WTC11 (cell line): ENCODE data around the gene PINK1.

Experiments
- CREM ChIP-seq: sonication (generic); formaldehyde crosslinking; IDR thresholded peaks from 2 replicates; pipeline ENCODE4 v1.8.1; 2022; ENCODE audit warnings: mild to moderate bottlenecking, missing genetic modification reagents, moderate library complexity
- CTCF ChIP-seq: fragments of 200-600 bp; IDR thresholded peaks from 2 replicates; pipeline ENCODE4 v1.8.0; 2022; ENCODE audit warnings: antibody characterized with exemption
- JUN ChIP-seq: sonication (generic); formaldehyde crosslinking; IDR thresholded peaks from 2 replicates; pipeline ENCODE4 v1.8.0; 2023; ENCODE audit warnings: mild to moderate bottlenecking, missing genetic modification reagents
- NFYB ChIP-seq: sonication (generic); formaldehyde crosslinking; conservative IDR thresholded peaks from 2 replicates; pipeline ENCODE4 v1.8.0; 2022; ENCODE audit warnings: low read depth, missing genetic modification reagents
- NR2C2 ChIP-seq: sonication (generic); formaldehyde crosslinking; IDR thresholded peaks from 2 replicates; pipeline ENCODE4 v1.8.0; 2022; ENCODE audit warnings: mild to moderate bottlenecking, missing genetic modification reagents
- ZBTB21 ChIP-seq: sonication (generic); formaldehyde crosslinking; IDR thresholded peaks from 2 replicates; pipeline ENCODE4 v1.8.1; 2023; ENCODE audit warnings: mild to moderate bottlenecking, missing genetic modification reagents, borderline replicate concordance
- ZNF425 ChIP-seq: fragments of 250-450 bp; sonication (Bioruptor Pico); conservative IDR thresholded peaks from 2 replicates; pipeline ENCODE4 v1.9.0; 2021; ENCODE audit warnings: mild to moderate bottlenecking
- TF ChIP-seq, protein P1 (sequence below): sonication (generic); formaldehyde crosslinking; IDR thresholded peaks from 2 replicates; pipeline ENCODE4 v1.8.1; 2023; ENCODE audit warnings: mild to moderate bottlenecking, missing genetic modification reagents
- TF ChIP-seq, protein P2 (sequence below): sonication (generic); formaldehyde crosslinking; conservative IDR thresholded peaks from 2 replicates; pipeline ENCODE4 v1.8.1; 2022; ENCODE audit warnings: mild to moderate bottlenecking, missing genetic modification reagents

DNA sequence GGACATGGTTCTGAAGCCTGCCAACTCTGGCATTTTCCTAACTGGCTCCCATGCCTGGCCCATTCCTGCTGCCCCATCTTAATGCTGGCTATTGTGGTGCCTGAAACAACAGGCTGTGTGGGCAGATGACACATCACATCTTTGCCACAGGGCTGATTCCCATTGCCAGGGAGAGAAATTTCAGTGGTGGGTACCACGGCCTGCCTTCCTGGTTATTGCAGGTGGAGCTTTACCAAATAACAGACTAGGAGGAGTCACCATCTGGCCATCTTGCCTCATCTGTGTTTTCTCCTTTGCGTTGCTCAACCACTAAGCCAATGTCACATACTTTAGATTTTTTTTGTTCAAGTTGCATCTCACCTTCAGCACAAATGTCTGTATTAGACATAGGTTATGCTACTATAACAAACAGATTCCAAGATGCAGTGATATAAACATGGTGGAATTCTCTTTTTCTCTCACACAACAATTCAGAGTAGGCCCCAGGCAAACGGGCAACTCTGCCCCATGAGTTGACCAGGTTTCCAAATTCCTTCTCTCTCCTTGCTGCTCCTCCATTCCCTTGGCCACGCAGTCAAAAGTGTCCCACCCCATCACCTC, 30.3 kb upstream of the PINK1 start:
- no peak for TF ChIP-seq CTCF
- TF ChIP-seq JUN (CRISPR knock-in tag) = no peak
- no peak for TF ChIP-seq NR2C2 (CRISPR knock-in tag)
- no peak for TF ChIP-seq CREM (CRISPR knock-in tag)
- no peak for TF ChIP-seq ZBTB21 (CRISPR knock-in tag)
- no peak for TF ChIP-seq ZNF425 (CRISPR knock-in tag)
- TF ChIP-seq, protein P1, sequence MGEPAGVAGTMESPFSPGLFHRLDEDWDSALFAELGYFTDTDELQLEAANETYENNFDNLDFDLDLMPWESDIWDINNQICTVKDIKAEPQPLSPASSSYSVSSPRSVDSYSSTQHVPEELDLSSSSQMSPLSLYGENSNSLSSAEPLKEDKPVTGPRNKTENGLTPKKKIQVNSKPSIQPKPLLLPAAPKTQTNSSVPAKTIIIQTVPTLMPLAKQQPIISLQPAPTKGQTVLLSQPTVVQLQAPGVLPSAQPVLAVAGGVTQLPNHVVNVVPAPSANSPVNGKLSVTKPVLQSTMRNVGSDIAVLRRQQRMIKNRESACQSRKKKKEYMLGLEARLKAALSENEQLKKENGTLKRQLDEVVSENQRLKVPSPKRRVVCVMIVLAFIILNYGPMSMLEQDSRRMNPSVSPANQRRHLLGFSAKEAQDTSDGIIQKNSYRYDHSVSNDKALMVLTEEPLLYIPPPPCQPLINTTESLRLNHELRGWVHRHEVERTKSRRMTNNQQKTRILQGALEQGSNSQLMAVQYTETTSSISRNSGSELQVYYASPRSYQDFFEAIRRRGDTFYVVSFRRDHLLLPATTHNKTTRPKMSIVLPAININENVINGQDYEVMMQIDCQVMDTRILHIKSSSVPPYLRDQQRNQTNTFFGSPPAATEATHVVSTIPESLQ (CRISPR knock-in tag) = no peak
- no peak for TF ChIP-seq NFYB (CRISPR knock-in tag)
- TF ChIP-seq, protein P2, sequence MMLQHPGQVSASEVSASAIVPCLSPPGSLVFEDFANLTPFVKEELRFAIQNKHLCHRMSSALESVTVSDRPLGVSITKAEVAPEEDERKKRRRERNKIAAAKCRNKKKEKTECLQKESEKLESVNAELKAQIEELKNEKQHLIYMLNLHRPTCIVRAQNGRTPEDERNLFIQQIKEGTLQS (CRISPR knock-in tag) = no peak
